Right lobe of liver (tissue), 4 donors: ENCODE measurements around the gene CDC14A.

Experiments
- CTCF ChIP-seq, 4 donors: fragments of 200-600 bp in 3 of 4; fragments of 450-650 bp in 1 of 4; IDR thresholded peaks; one replicate each; pipeline versions ENCODE4 v1.5.1 to v1.8.0; 2016 to 2022; ENCODE audit warnings: antibody characterized with exemption in 4 of 4, mild to moderate bottlenecking in 2 of 4
- POLR2A ChIP-seq: fragments of 450-650 bp; IDR thresholded peaks from one replicate; pipeline ENCODE4 v1.6.1; 2017; ENCODE audit warnings: antibody characterized with exemption, mild to moderate bottlenecking
- donor health status: DM: no; HTN: no; CAD: no.
- donor health status: DM: no; HTN: no; CAD: no.
- donor health status: DM: no; HTN: yes; CAD: no.

GRCh38 chr1:100320311-100321099 is 31.8 kb upstream of the CDC14A start:
- no peak for TF ChIP-seq CTCF (IDR thresholded peaks at IDR 0.05)
- TF ChIP-seq POLR2A, result no peak
